ENCODE results near the gene CSNK1G1.
"Not testable (repeated sequence)": the region's sequence is repeated elsewhere in the genome, so short reads cannot be mapped to it uniquely, and the experiment has no call there.

CSNK1G1 gene

GRCh38 chr15:64355944-64356709, at the start of gene CSNK1G1:
Gene CSNK1G1 (minus strand): TSS chr15:64356173. CDS start chr15:64300499, 55,674 bp downstream.
- DNase-seq (ENCODE audit: low read depth, low spot score) = peak; percentile 93

DNA sequence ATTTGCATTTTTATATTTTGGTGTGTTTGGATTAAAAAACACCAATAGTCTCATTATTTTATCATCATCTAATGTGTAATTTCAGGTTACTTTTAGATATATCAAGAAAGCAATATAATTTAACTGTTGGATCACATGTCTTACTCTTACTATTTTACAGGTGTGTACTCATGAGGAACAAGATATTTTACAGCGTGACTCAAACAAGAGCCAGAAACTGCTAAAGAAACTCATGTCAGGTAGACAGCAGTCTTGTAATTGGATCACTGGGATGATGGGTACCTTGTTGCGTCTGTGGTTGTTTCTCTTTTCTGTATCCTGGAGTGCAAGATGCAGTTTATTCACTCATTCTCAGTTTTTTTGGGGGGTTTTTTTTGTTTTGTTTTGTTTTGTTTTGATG, 44.6 kb upstream of the CSNK1G1 start:
- no peak for DNase-seq (ENCODE audit: low read depth, low spot score)

GRCh38 chr15:64398575-64398974, 42.6 kb upstream of the CSNK1G1 start:
- DNase-seq (ENCODE audit: low read depth, low spot score) = no peak

DNA sequence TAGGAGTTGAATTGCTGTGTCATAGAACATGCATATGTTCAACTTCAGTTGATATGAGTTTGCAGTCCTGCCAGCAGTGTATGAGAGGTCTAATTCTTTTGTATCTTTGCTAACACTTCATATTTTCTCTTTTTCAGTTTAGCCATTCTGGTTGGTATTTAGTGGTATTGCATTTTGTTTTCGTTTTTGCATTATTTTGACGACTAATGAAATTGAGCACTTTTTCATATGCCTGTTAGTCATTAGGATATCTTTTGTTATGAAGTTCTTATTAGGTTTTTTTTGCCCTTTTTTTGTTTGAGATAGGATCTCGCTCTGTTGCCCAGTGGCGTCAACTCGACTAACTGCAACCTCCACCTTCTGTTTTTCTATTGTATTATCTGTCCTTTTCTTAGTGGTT, 40.8 kb upstream of the CSNK1G1 start:
- no peak for DNase-seq (ENCODE audit: low read depth, low spot score)

DNA sequence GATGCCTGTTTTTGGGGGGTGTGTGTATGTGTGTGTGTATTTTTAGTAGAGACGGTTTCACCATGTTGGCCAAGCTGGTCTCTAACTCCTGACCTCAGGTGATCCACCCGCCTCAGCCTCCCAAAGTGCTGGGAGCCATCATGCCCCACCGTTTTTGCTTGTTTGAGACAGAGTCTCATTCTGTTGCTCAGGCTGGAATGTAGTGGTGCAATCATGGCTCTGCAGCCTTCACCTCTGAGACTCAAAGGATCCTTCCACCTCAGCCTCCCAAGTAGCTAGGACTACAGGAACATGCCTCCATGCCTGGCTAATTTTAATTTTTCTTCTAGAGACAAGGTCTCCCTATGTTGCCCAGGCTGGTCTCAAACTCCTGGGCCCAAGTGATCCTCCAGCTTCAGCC, 36.5 kb upstream of the CSNK1G1 start:
- DNase-seq (ENCODE audit: low read depth, low spot score) = not testable (repeated sequence)

DNA sequence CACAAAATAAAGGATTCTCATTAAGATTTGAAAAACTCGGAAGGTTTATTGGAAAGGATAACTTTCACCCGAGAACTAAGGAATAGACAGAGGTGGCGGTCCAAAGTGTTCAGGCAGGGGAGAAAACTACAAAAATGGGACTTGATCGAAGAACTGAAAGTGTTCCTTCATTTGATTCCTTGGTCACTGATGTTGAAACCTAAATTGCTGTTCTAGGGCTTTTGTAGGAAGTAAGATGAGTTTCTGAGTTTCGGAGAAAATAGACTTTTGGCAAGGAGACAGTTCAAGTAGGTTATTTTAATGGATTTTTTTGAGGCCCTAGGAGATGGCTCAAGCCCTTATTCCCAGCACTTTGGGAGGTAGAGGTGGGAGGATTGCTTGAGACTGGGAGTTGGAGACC, 33.1 kb upstream of the CSNK1G1 start:
- DNase-seq (ENCODE audit: low read depth, low spot score) = no peak

GRCh38 chr15:64387562-64388168, 31.7 kb upstream of the CSNK1G1 start, which contains the start of gene TRIP4:
Gene TRIP4 (plus strand): TSS chr15:64387836. CDS start chr15:64387864, 28 bp downstream.
- peak; percentile 91 for DNase-seq (ENCODE audit: low read depth, low spot score)

DNA sequence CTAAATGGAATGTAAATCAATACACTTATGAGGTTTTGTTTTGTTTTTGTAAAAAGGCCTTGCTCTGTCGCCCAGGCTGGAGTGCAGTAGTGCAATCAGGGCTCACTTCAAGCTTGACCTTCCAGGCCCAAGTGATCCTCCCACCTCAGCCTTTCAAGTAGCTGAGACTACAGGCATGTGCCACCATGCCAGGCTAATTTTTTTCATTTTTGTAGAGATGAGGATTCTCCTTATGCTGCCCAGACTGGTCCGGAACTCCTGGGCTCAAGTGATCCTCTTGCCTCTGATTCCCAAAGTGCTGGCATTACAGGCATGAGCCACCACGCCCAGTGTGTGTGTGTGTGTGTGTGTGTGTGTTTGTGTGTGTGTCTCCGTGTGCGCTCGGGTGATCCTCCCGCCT, 30.3 kb upstream of the CSNK1G1 start:
- DNase-seq (ENCODE audit: low read depth, low spot score) = no peak

- DNase-seq (ENCODE audit: low read depth, low spot score) = no peak
Observed at GRCh38 chr15:64383760-64384159, 27.8 kb upstream of the CSNK1G1 start.

GRCh38 chr15:64381000-64381751, 25.2 kb upstream of the CSNK1G1 start, which contains the start of gene PCLAF:
Gene PCLAF (minus strand): TSS chr15:64381441. CDS start chr15:64381371, 70 bp downstream.
- peak; percentile 88 for DNase-seq (ENCODE audit: low read depth, low spot score)

DNA sequence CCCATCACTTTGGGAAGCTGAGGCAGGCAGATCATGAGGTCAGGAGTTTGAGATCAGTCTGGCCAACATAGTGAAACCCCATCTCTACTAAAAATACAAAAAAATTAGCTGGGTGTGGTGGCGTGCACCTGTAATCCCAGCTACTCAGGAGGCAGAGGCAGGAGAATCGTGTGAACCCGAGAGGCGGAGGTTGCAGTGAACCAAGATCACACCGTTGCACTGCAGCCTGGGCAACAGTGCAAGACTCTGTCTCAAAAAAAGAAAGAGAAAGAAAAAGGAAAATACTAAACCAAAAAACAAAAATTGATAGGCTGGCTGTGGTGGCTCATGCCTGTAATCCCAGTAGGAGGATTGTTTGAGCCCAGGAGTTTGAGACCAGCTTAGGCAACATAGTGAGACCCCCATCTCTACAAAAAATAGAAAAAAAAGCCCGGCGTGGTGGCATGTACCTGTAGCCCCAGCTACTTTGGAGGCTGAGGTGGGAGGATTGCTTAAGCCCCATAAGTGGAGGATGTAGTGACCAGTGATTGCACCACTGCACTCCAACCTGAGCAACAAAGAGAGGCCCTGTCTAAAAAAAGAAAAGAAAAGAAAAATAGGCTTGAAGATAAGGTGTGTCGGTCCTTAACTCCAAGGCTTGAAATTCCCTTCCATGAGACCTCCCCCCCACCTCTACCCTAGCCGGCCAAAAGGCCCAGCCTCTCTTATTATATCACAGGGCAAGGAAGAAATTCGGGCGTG, 24.3 kb upstream of the CSNK1G1 start:
- DNase-seq (ENCODE audit: low read depth, low spot score) = not testable (repeated sequence)

GRCh38 chr15:64379216-64379960, 23.4 kb upstream of the CSNK1G1 start:
- DNase-seq (ENCODE audit: low read depth, low spot score) = no peak

GRCh38 chr15:64373360-64373759, 17.4 kb upstream of the CSNK1G1 start:
- no peak for DNase-seq (ENCODE audit: low read depth, low spot score)

- DNase-seq (ENCODE audit: low read depth, low spot score) = not testable (repeated sequence)
Observed at GRCh38 chr15:64371383-64371782, 15.4 kb upstream of the CSNK1G1 start.

DNA sequence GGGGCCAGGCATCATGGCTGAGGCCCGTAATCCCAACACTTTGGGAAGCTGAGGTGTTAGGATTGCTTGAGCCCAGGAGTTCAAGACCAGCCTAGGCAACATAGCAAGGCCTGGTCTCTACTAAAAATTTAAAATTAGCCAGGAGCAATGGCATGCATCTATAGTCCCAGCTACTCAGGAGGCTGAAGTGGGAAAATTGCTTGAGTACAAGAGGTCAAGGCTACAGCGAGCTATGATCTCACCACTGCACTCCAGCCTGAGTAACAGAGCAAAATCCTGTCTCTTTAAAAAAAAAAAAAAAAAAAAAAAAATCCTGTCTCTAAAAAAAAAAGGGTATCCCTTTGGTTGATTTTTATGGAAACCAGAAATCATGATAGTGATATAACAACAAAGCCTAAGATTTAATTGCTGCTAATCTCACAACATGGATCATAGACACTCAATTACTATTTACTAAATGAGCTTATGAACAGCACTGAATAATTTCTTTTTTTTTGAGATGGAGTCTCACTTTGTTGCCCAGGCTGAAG, 13.2 kb upstream of the CSNK1G1 start:
- DNase-seq (ENCODE audit: low read depth, low spot score) = no peak

DNA sequence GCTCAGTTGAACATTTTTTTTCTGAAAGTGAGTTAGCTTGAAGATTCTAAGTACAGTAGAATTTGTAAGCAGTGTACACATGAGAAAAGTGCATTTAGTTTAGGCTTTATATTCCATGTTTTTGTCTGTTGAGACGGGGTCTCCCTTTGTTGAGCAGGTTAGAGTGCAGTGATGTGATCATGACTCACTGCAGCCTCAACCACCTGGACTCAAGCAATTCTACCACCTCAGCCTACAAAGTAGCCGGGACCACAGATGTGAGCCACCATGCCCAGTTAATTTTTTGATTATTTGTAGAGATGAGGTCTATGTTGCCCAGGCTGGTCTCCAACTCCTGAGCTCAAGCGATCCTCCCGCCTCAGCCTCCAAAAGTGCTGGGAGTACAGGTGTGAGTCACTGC, 5.3 kb upstream of the CSNK1G1 start:
- DNase-seq (ENCODE audit: low read depth, low spot score) = no peak

- DNase-seq (ENCODE audit: low read depth, low spot score) = no peak
Observed at GRCh38 chr15:64356710-64357040, 702 bp upstream of the CSNK1G1 start.

DNA sequence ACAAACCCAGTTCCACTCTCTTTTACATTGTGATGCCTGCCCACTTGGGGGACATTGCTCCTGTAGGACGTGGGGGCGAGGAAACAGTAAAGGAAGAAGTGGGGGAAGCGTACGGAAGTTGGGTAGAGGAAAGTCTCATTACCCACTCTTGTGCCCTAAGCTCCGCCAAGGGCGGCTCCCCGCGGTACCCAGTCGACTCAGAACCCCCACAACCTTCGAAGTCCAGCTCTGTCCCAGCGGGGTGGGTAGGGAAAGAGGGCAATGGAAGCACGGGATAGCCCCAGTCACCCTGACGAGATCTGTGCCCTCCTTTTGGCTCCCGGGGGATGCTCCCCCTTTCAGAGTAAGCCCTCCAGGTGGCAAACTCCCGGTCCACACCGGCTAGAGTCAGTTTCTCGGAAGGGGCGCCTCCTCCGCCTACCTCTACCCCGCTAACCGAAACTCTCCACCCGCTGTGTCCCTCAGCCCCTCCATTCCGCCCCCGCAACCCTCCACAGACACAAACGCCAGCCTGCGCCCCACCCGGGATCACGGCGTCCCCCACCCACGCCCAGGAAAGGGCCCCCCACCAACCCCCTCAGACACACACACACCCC, 527 bp downstream of the CSNK1G1 start:
- no peak for DNase-seq (ENCODE audit: low read depth, low spot score)

GRCh38 chr15:64354688-64355344, 1.2 kb downstream of the CSNK1G1 start:
- DNase-seq (ENCODE audit: low read depth, low spot score) = no peak

- no peak for DNase-seq (ENCODE audit: low read depth, low spot score)
Observed at GRCh38 chr15:64351265-64351664, 4.7 kb downstream of the CSNK1G1 start.

Data from smooth muscle cell of the brain vasculature (primary cell).